Measurements from ENCODE around the gene PCED1B. TPM values are rescaled to one million over a fixed set of nuclear protein-coding genes. Genes with fewer than 3 reads are reported as not detected.
"Not testable (repeated sequence)": the region's sequence is repeated elsewhere in the genome, so short reads cannot be mapped to it uniquely, and the experiment has no call there.

Gene PCED1B
- total and polyA plus RNA-seq, 3 donors from 2014 or later = 30.0 to 56.1 (median 47.2) TPM

DNA sequence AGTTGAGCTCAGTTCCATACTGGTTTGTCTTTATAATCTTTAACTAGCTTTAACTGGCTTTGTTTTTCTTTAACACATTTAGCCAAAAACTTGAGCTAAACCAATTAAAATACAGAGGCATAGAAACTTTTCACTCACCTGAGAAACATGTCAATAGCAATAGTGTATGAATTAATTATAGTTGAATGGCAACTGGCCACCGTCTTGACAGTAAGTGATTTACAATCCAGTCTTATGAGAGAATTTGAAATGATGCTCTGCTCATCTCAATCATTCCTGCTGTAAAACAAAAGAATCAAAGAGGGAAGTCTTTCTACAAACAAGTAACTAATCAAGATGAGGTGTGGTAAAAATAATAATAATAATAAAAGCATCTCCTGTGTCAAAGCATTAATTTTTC is 86.9 kb downstream of the PCED1B start:
- H3K9me3 ChIP-seq = no peaks in the 10 kb centered on the region
- WGBS, 2 donors = 0 to 45% methylated on average over 1 of the region's 1 CpG
- no peak for DNase-seq
- H3K27ac ChIP-seq = no peak overlapping the region
- TF ChIP-seq POLR2A (IDR thresholded peaks at IDR 0.05) (no peak), CTCF (IDR thresholded peaks at IDR 0.05) (no peak)
- intact Hi-C loops (cut with DNase I; ENCODE audit: low total_unique reads) = no loop called here
- peaks cover 4% of the 10 kb centered on the region for H3K4me1 ChIP-seq
- no peaks in the 10 kb centered on the region for H3K36me3 ChIP-seq (ENCODE audit: low read depth, missing control alignments)
- H3K4me3 ChIP-seq = no peak overlapping the region
- no peaks in the 10 kb centered on the region for H3K27me3 ChIP-seq

DNA sequence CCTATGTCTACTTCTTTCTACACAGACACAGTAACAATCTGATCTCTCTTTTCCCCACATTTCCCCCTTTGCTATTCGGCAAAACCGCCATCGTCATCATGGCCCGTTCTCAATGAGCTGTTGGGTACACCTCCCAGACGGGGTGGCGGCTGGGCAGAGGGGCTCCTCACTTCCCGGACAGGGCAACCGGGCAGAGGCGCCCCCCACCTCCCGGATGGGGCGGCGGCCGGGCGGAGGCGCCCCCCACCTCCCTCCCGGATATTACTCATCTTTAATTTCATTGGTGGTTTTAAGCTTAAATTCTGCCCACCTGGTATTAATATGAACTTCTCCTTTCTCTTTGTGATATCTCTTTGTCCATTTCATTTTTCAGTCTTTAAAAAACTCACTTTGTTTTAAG is 90.9 kb downstream of the PCED1B start:
- H3K4me3 ChIP-seq; H3K4me1 ChIP-seq; H3K36me3 ChIP-seq (ENCODE audit: low read depth, missing control alignments); H3K9me3 ChIP-seq; intact Hi-C loops (cut with DNase I; ENCODE audit: low total_unique reads); H3K27me3 ChIP-seq; H3K27ac ChIP-seq; DNase-seq: not testable (repeated sequence)
- WGBS, 2 donors = 75 to 90% methylated on average over 16 of the region's 16 CpGs

DNA sequence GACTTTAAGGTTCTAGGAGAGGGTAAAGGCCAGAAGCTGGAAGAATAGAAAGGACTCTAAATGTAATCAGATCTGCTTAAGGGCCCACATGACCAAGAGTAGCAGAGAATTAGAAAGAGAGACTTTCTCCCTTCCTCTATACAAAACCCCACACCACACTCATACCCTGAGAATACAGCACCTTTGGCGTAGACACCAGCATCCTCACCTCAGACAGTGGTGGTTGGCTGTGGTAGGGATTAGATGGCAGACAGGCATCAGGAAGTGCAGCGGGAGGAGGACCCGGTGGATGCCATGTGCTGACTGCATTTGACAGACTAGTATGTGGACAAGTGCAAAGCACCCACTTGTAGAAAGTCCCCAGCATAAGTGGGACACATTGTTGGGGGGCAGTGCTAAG is 98.6 kb downstream of the PCED1B start:
- H3K36me3 ChIP-seq (ENCODE audit: low read depth, missing control alignments) = no peaks in the 10 kb centered on the region
- no peaks in the 10 kb centered on the region for H3K4me1 ChIP-seq
- H3K9me3 ChIP-seq = no peaks in the 10 kb centered on the region
- DNase-seq = no peak
- no peak overlapping the region for H3K4me3 ChIP-seq
- WGBS, 2 donors = 98 to 100% methylated on average over 3 of the region's 3 CpGs
- intact Hi-C loops (cut with DNase I; ENCODE audit: low total_unique reads) = no loop called here
- TF ChIP-seq CTCF (IDR thresholded peaks at IDR 0.05) = no peak
- no peak for TF ChIP-seq POLR2A (IDR thresholded peaks at IDR 0.05)
- no peak overlapping the region for H3K27ac ChIP-seq
- no peaks in the 10 kb centered on the region for H3K27me3 ChIP-seq

- H3K4me3 ChIP-seq; intact Hi-C loops (cut with DNase I; ENCODE audit: low total_unique reads); H3K27me3 ChIP-seq; DNase-seq; H3K27ac ChIP-seq; H3K36me3 ChIP-seq (ENCODE audit: low read depth, missing control alignments); H3K9me3 ChIP-seq; H3K4me1 ChIP-seq: not testable (repeated sequence)
- WGBS, 2 donors = 82 to 88% methylated on average over 11 of the region's 11 CpGs
Measured at GRCh38 chr12:47182164-47182938, 102.9 kb downstream of the PCED1B start.

DNA sequence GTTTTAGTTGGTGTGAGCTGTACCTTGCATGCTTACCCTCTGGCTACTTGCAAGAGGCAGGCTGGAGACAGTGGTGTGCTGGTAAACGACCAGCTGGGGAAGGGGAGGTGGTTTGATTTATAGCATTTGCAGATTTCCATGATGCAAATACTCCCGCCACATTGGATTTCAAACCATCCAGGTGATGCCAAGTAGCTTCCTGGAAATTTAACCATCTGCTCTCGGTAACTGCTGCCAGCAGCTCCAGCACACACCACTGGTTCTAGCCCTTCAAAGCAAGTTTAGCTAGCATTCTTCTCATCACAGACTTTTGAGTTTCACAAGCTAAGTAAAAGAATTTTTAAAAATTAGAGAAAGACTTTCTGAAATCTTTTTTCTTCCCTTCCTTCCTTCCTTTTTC is 104.8 kb downstream of the PCED1B start:
- Histone ChIP-seq H3K4me3 (no peak overlapping the region), H3K4me1 (peaks cover 4% of the 10 kb centered on the region), H3K9me3 (no peaks in the 10 kb centered on the region), H3K27me3 (no peaks in the 10 kb centered on the region), H3K36me3 (ENCODE audit: low read depth, missing control alignments) (no peaks in the 10 kb centered on the region), H3K27ac (no peak overlapping the region)
- WGBS, 2 donors = 70 to 83% methylated on average over 3 of the region's 3 CpGs
- no peak for DNase-seq
- intact Hi-C loops (cut with DNase I; ENCODE audit: low total_unique reads) = no loop called here
- TF ChIP-seq POLR2A (IDR thresholded peaks at IDR 0.05) (no peak), CTCF (IDR thresholded peaks at IDR 0.05) (no peak)

DNA sequence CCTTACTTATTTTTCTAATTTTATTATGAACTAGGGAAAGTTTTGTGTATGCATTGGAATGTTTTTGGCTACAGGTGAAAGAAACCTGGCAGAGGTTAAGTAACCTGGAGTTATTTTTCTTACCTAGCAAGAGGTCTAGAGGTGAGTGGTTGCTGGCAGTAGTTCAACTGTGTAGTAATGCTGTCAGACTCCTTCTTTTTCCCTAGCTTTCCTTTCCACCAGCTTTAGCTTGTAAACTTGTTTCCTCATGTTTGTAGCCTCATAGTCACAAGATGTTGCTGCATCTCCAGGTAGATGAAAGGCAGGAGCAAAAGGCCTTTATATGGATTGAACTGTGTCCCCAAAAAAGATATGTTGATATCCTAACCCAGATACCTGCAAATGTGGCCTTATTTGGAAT is 105.4 kb downstream of the PCED1B start:
- intact Hi-C loops (cut with DNase I; ENCODE audit: low total_unique reads) = no loop called here

More for the DNA sequence above, 105.4 kb downstream of the PCED1B start:
- DNase-seq = no peak
- no peak overlapping the region for H3K4me3 ChIP-seq
- no peak for TF ChIP-seq POLR2A (IDR thresholded peaks at IDR 0.05)
- TF ChIP-seq CTCF (IDR thresholded peaks at IDR 0.05) = no peak
- no peaks in the 10 kb centered on the region for H3K36me3 ChIP-seq (ENCODE audit: low read depth, missing control alignments)
- no peaks in the 10 kb centered on the region for H3K9me3 ChIP-seq
- peaks cover 9% of the 10 kb centered on the region for H3K4me1 ChIP-seq
- H3K27ac ChIP-seq = no peak overlapping the region
- no peaks in the 10 kb centered on the region for H3K27me3 ChIP-seq

Measured in testis (tissue), 3 donors.